Measurements from ENCODE around the gene ZNF460.

DNA sequence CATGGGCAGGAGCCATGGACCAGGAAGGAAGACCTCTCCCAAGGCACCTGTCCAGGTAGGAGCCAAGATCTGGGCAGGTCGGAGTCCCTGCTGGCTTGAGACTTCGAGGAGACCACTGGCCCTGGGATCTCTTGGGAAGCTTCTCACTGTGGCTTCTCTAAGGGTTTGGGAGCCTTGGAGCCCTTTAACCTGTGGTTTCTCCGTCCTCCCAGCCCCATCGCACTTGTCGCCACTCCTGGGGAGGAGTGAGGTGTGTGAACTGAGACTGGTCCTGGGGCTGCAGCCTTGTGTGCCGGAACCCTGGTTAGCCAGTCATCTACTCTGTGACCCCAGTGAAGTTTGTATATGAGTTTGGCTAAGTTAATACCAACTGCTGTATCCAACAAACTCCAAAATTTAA, 31.6 kb upstream of the ZNF460 start:
- TF ChIP-seq, protein P1, sequence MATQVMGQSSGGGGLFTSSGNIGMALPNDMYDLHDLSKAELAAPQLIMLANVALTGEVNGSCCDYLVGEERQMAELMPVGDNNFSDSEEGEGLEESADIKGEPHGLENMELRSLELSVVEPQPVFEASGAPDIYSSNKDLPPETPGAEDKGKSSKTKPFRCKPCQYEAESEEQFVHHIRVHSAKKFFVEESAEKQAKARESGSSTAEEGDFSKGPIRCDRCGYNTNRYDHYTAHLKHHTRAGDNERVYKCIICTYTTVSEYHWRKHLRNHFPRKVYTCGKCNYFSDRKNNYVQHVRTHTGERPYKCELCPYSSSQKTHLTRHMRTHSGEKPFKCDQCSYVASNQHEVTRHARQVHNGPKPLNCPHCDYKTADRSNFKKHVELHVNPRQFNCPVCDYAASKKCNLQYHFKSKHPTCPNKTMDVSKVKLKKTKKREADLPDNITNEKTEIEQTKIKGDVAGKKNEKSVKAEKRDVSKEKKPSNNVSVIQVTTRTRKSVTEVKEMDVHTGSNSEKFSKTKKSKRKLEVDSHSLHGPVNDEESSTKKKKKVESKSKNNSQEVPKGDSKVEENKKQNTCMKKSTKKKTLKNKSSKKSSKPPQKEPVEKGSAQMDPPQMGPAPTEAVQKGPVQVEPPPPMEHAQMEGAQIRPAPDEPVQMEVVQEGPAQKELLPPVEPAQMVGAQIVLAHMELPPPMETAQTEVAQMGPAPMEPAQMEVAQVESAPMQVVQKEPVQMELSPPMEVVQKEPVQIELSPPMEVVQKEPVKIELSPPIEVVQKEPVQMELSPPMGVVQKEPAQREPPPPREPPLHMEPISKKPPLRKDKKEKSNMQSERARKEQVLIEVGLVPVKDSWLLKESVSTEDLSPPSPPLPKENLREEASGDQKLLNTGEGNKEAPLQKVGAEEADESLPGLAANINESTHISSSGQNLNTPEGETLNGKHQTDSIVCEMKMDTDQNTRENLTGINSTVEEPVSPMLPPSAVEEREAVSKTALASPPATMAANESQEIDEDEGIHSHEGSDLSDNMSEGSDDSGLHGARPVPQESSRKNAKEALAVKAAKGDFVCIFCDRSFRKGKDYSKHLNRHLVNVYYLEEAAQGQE (IDR thresholded peaks at IDR 0.05; ENCODE audit: low read depth, low read length) = no peak
- TF ChIP-seq, protein P2, sequence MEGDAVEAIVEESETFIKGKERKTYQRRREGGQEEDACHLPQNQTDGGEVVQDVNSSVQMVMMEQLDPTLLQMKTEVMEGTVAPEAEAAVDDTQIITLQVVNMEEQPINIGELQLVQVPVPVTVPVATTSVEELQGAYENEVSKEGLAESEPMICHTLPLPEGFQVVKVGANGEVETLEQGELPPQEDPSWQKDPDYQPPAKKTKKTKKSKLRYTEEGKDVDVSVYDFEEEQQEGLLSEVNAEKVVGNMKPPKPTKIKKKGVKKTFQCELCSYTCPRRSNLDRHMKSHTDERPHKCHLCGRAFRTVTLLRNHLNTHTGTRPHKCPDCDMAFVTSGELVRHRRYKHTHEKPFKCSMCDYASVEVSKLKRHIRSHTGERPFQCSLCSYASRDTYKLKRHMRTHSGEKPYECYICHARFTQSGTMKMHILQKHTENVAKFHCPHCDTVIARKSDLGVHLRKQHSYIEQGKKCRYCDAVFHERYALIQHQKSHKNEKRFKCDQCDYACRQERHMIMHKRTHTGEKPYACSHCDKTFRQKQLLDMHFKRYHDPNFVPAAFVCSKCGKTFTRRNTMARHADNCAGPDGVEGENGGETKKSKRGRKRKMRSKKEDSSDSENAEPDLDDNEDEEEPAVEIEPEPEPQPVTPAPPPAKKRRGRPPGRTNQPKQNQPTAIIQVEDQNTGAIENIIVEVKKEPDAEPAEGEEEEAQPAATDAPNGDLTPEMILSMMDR (IDR thresholded peaks at IDR 0.05) = no peak
- TF ChIP-seq EZH2phosphoT487 (IDR thresholded peaks at IDR 0.05; ENCODE audit: borderline replicate concordance, low read depth) (no peak), FOXM1 (IDR thresholded peaks at IDR 0.05; ENCODE audit: low read depth) (no peak), RAD21 (IDR thresholded peaks at IDR 0.05; ENCODE audit: low read length) (no peak), POLR2AphosphoS5 (IDR thresholded peaks at IDR 0.05; ENCODE audit: low read depth, low read length) (no peak), CHD2 (IDR thresholded peaks at IDR 0.05; ENCODE audit: low read length, partially characterized antibody) (no peak), GABPA (IDR thresholded peaks at IDR 0.05; ENCODE audit: low read depth) (no peak)

Data from SK-N-SH (cell line).